Spleen (tissue), 7 donors: ENCODE data around the gene RAD9A.

Experiments
- CTCF ChIP-seq, 11 experiments: fragments of 200-600 bp in 7 of 11; fragments of 450-650 bp in 4 of 11; sonication (generic) in 4 of 11; IDR thresholded peaks in 8 of 11; conservative IDR thresholded peaks in 3 of 11; 1 replicate in 7 of 11; 2 replicates in 4 of 11; pipeline versions ENCODE4 v1.4.0 to v1.8.0; 2016 to 2021; ENCODE audit warnings: antibody characterized with exemption in 11 of 11, inconsistent platforms in 4 of 11, mild to moderate bottlenecking in 1 of 11
- POLR2A ChIP-seq, 3 donors: fragments of 450-650 bp; IDR thresholded peaks; one replicate each; pipeline ENCODE4 v1.5.1; 2017; ENCODE audit warnings: antibody characterized with exemption in 3 of 3, mild to moderate bottlenecking in 1 of 3
- POLR2AphosphoS5 ChIP-seq, 3 donors: sonication (generic); formaldehyde crosslinking; IDR thresholded peaks; one replicate each; pipeline ENCODE4 v1.5.1; 2017; ENCODE audit warnings: antibody characterized with exemption in 3 of 3
- donor health status: DM: no; HTN: no; CAD: no; lungs with moderate emphysema.
- donor health status: DM: no; HTN: no; CAD: no.
- donor health status: DM: no; HTN: no; CAD: no.

GRCh38 chr11:67357831-67358670, 33.7 kb upstream of the RAD9A start:
- TF ChIP-seq POLR2A (IDR thresholded peaks at IDR 0.05) (no peak), CTCF (IDR thresholded peaks at IDR 0.05 in 8 of 11, conservative IDR thresholded peaks at IDR 0.05 in 3 of 11) (no peak), POLR2AphosphoS5 (IDR thresholded peaks at IDR 0.05) (no peak)
